AG10803 (cell line): Measurements from ENCODE around the gene OLA1.

ENCODE experiments used
- DNase-seq: peaks from one replicate; pipeline ENCODE4 v3.0.0; 2010; ENCODE audit warnings: low read depth
- H3K4me3 ChIP-seq: 2 replicates; pipeline ENCODE4 v1.5.1; 2011; ENCODE audit warnings: mild to moderate bottlenecking, low read length, control low read depth
- TF ChIP-seq, protein P1 (sequence below): conservative IDR thresholded peaks from 2 replicates; pipeline ENCODE4 v1.5.1; 2011; ENCODE audit warnings: mild to moderate bottlenecking, low read length, control low read depth, inconsistent platforms

Gene OLA1

GRCh38 chr2:174112073-174112472, 136.3 kb downstream of the OLA1 start:
- TF ChIP-seq, protein P1, sequence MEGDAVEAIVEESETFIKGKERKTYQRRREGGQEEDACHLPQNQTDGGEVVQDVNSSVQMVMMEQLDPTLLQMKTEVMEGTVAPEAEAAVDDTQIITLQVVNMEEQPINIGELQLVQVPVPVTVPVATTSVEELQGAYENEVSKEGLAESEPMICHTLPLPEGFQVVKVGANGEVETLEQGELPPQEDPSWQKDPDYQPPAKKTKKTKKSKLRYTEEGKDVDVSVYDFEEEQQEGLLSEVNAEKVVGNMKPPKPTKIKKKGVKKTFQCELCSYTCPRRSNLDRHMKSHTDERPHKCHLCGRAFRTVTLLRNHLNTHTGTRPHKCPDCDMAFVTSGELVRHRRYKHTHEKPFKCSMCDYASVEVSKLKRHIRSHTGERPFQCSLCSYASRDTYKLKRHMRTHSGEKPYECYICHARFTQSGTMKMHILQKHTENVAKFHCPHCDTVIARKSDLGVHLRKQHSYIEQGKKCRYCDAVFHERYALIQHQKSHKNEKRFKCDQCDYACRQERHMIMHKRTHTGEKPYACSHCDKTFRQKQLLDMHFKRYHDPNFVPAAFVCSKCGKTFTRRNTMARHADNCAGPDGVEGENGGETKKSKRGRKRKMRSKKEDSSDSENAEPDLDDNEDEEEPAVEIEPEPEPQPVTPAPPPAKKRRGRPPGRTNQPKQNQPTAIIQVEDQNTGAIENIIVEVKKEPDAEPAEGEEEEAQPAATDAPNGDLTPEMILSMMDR, result no peak
- DNase-seq, result no peak
- H3K4me3 ChIP-seq, result no peak overlapping the region

DNA sequence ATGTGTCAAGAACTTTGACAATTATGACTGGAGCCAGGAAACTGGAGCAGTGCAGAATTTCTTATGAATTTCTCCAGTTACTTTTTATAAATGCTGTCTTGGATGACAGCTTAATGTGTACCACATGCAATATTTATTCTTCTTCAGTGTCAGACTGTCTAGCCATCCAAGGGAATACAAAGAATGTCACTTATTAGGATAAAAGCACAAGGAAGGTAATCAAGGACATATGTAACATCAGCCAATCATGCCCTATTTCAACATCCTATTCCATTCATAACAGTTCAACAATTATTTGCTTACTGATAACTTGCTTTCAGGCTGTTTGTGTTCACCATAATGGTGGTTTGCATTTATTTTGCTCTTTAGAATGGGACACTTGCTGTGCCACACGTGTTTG, 139.8 kb downstream of the OLA1 start:
- peak; percentile 29 for DNase-seq
- TF ChIP-seq, protein P1, result no peak
- no peak overlapping the region for H3K4me3 ChIP-seq

DNA sequence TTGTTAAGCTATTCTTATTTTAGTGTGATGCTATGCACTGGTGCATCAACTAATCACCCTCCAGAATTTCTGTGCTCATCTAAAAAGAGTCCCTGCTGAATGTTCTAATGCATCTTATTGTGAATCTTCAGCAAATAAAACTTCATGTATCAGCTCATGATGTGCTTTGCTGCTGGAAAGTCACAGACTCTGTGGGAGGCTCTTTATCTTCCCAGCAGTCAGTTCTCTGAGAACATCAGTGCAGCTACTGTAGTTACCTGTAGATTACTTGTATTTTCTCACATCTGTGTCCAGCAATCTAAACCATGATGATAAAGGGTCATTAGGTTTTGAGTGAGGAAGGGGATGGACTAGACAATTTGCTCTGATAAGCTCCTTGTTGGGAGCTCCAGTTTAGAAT, 141.6 kb downstream of the OLA1 start:
- no peak overlapping the region for H3K4me3 ChIP-seq
- DNase-seq, result no peak
- TF ChIP-seq, protein P1, result no peak

DNA sequence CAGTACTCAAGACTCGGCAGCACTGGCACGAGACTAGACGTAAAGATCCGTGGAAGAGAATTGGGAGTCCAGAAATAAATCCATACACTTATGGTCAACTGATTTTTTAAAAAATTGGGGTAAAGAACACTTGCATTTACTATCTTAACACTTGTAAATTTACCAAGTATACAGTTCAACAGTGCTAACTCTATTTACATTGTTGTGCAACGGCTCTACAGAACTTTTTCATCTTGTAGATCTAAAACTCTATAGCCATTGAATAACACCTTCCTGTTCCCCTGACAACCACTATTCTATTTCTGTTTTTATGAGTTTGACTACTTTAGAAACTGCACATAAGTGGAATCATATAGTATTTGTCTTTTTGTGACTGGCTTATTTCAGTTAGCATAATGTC, 153.8 kb downstream of the OLA1 start:
- no peak overlapping the region for H3K4me3 ChIP-seq
- no peak for DNase-seq
- TF ChIP-seq, protein P1, result no peak

GRCh38 chr2:174090476-174090875, 157.9 kb downstream of the OLA1 start:
- no peak overlapping the region for H3K4me3 ChIP-seq
- no peak for DNase-seq
- TF ChIP-seq, protein P1, result no peak

DNA sequence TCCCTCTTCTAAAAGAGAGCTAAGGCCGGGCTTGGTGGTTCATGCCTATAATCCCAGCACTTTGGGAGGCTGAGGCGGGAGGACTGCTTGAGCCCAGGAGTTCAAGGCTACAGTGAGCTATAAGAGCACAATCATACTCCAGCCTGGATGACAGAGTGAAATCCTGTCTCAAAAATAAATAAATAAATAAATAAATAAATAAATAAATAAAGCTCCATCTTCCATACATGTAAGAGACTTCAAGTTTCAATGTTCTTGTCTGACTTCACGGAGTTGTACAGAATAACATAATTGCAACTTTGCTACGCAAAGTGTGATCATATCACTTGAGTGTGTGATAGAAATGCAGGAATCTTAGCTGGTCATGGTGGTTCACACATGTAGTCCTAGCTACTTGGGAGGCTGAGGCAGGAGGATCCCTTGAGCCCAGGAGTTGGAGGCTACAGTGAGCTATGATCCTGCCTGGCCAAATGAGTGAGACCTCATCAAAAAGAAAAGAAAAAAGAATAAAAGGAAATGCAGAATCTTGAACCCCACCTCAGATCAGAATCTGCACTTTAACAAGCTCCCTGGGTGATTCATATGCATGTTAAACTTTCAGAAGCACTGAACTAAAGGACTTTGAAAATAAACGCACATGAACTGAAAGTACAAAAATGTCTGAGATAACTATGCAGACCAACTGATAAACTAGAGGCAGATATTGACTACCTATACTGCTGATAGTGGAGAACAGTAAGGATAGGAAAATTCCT, 159.4 kb downstream of the OLA1 start:
- TF ChIP-seq, protein P1, result no peak
- no peak for DNase-seq
- H3K4me3 ChIP-seq, result no peak overlapping the region

GRCh38 chr2:174086708-174087107, 161.6 kb downstream of the OLA1 start:
- TF ChIP-seq, protein P1, result no peak
- no peak for DNase-seq
- no peak overlapping the region for H3K4me3 ChIP-seq
